CD4-positive, alpha-beta T cell (primary cell): ENCODE results near the gene PLSCR1. TPM values are rescaled to one million over a fixed set of nuclear protein-coding genes. Genes with fewer than 3 reads are reported as not detected.

Experiments
- ATAC-seq: fragments of 200-7000 bp; cut with Tn5 transposase; one replicate; pipeline ENCODE4 v1.10.0; 2022; ENCODE audit warnings: mild to moderate bottlenecking; ENCODE audit not compliant: poor library complexity
- CTCF ChIA-PET: fragments of 350-600 bp; sonication (Branson Sonifier 250); formaldehyde crosslinking; loops from one replicate; lab custom pipeline; 2021; ENCODE audit warnings: antibody characterized with exemption, inconsistent platforms; lab: Charles Lee
- POLR2A ChIA-PET: fragments of 350-600 bp; sonication (Branson Sonifier 250); formaldehyde crosslinking; loops from one replicate; lab custom pipeline; 2021; ENCODE audit warnings: antibody characterized with exemption, inconsistent platforms; lab: Charles Lee
- DNase-seq, 14 experiments: peaks; one replicate each; pipeline ENCODE4 v3.0.0-alpha.2; 2013 to 2020; ENCODE audit warnings: mixed read lengths in 2 of 14
- H3K27ac ChIP-seq, 2 donors: one replicate each; pipeline versions ENCODE4 v1.5.1 to v1.7.0; 2013; ENCODE audit warnings: low read length in 2 of 2, low read depth in 1 of 2, mild to moderate bottlenecking in 1 of 2
- H3K27me3 ChIP-seq, 2 experiments: 1 replicate in 1 of 2; 2 replicates in 1 of 2; pipeline versions ENCODE4 v1.6.1 to v1.7.0; 2013; ENCODE audit warnings: low read length in 2 of 2, control low read depth in 1 of 2, mild to moderate bottlenecking in 1 of 2, moderate library complexity in 1 of 2; ENCODE audit not compliant: insufficient read depth in 2 of 2, control insufficient read depth in 1 of 2
- H3K36me3 ChIP-seq: one replicate; pipeline ENCODE4 v1.6.1; 2013; ENCODE audit warnings: low read length, control low read depth; ENCODE audit not compliant: insufficient read depth
- H3K4me1 ChIP-seq: one replicate; pipeline ENCODE4 v1.6.1; 2013; ENCODE audit warnings: low read length, control low read depth; ENCODE audit not compliant: insufficient read depth
- H3K4me3 ChIP-seq: one replicate; pipeline ENCODE4 v1.5.1; 2013; ENCODE audit warnings: mild to moderate bottlenecking, low read length, moderate library complexity
- H3K9me3 ChIP-seq, 2 experiments: 1 replicate in 1 of 2; 2 replicates in 1 of 2; pipeline versions ENCODE4 v1.6.1 to v1.7.0; 2013; ENCODE audit warnings: low read length in 2 of 2, mild to moderate bottlenecking in 2 of 2, control low read depth in 1 of 2, moderate library complexity in 1 of 2; ENCODE audit not compliant: control insufficient read depth in 1 of 2, insufficient read depth in 1 of 2
- H3K27ac Mint-ChIP-seq: one replicate; pipeline ENCODE4 v1.8.0; 2020; ENCODE audit warnings: mixed read lengths
- H3K27me3 Mint-ChIP-seq: one replicate; pipeline ENCODE4 v1.8.0; 2021; ENCODE audit warnings: mixed read lengths
- H3K36me3 Mint-ChIP-seq: one replicate; pipeline ENCODE4 v1.8.0; 2021; ENCODE audit warnings: low read depth, mixed read lengths
- H3K4me1 Mint-ChIP-seq: one replicate; pipeline ENCODE4 v1.8.0; 2021; ENCODE audit warnings: low read depth, mixed read lengths
- H3K4me3 Mint-ChIP-seq: one replicate; pipeline ENCODE4 v1.8.0; 2020; ENCODE audit warnings: mild to moderate bottlenecking, mixed read lengths
- H3K9me3 Mint-ChIP-seq: one replicate; pipeline ENCODE4 v1.8.0; 2020; ENCODE audit warnings: mixed read lengths
- intact Hi-C, 2 experiments: fragments of 100-400 bp; cut with DNase I in 1 of 2; cut with micrococcal nuclease in 1 of 2; formaldehyde crosslinking; loops; one replicate each; pipeline versions ENCODE4 v1.15.1 to v1.9.0; 2023 to 2025; cut with DNase I, micrococcal nuclease
- total RNA-seq, 174 experiments: library from RNA in 2 of 174; stranded (reverse) in 2 of 174; gene quantifications; one replicate each; pipeline ENCODE4 v1.2.3 and lab custom pipeline; 2021 to 2026
- TF ChIP-seq, protein P1 (sequence below): fragments of 200-600 bp; IDR thresholded peaks from one replicate; pipeline ENCODE4 v1.8.0; 2022; ENCODE audit warnings: antibody characterized with exemption, mild to moderate bottlenecking

Gene PLSCR1
- total RNA-seq, 2 experiments from 2014 or later = 8.2 to 8.3 TPM

- Mint-ChIP-seq H3K27ac (peak overlapping the region; percentile 81), H3K4me1 (peaks cover 13% of the 10 kb centered on the region), H3K4me3 (peak overlapping the region; percentile 87), H3K27me3 (no peaks in the 10 kb centered on the region), H3K36me3 (no peaks in the 10 kb centered on the region), H3K9me3 (no peaks in the 10 kb centered on the region)
- H3K27me3 ChIP-seq = no peaks in the 10 kb centered on the region
- no peak overlapping the region for H3K27ac ChIP-seq
- no peak for DNase-seq
- no peaks in the 10 kb centered on the region for H3K36me3 ChIP-seq
- H3K4me1 ChIP-seq = peaks cover 17% of the 10 kb centered on the region
- H3K9me3 ChIP-seq = no peaks in the 10 kb centered on the region
- intact Hi-C loops = loop anchor here (2.0 to 5.0 kb wide), 2 partner anchors 74 to 75 kb away; partner anchors contain the start of gene PLSCR1 (in 1 of the 2)
- TF ChIP-seq, protein P1, sequence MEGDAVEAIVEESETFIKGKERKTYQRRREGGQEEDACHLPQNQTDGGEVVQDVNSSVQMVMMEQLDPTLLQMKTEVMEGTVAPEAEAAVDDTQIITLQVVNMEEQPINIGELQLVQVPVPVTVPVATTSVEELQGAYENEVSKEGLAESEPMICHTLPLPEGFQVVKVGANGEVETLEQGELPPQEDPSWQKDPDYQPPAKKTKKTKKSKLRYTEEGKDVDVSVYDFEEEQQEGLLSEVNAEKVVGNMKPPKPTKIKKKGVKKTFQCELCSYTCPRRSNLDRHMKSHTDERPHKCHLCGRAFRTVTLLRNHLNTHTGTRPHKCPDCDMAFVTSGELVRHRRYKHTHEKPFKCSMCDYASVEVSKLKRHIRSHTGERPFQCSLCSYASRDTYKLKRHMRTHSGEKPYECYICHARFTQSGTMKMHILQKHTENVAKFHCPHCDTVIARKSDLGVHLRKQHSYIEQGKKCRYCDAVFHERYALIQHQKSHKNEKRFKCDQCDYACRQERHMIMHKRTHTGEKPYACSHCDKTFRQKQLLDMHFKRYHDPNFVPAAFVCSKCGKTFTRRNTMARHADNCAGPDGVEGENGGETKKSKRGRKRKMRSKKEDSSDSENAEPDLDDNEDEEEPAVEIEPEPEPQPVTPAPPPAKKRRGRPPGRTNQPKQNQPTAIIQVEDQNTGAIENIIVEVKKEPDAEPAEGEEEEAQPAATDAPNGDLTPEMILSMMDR = no peak
- ChIA-PET POLR2A (interaction anchor here (2.0 kb wide), 1 partner anchor 76 kb away, joined by 28 read pairs; the partner anchor contains the start of gene PLSCR1), CTCF (interaction anchor here (1.1 kb wide), 1 partner anchor 12 kb away, joined by 3 read pairs; no protein-coding TSS in a partner anchor)
- no peak overlapping the region for H3K4me3 ChIP-seq
- ATAC-seq = no peak
Measured at GRCh38 chr3:146468234-146468633, 76.2 kb downstream of the PLSCR1 start.

- Histone ChIP-seq H3K27ac (no peak overlapping the region), H3K4me1 (peaks cover 17% of the 10 kb centered on the region), H3K4me3 (no peak overlapping the region), H3K9me3 (no peaks in the 10 kb centered on the region), H3K27me3 (no peaks in the 10 kb centered on the region), H3K36me3 (no peaks in the 10 kb centered on the region)
- peak overlapping the region; percentile 33 for H3K27ac Mint-ChIP-seq
- ATAC-seq (no peak), DNase-seq (no peak)
- TF ChIP-seq, protein P1 = no peak
- peaks cover 13% of the 10 kb centered on the region for H3K4me1 Mint-ChIP-seq
- no peaks in the 10 kb centered on the region for H3K9me3 Mint-ChIP-seq
- no peaks in the 10 kb centered on the region for H3K36me3 Mint-ChIP-seq
- intact Hi-C loops = loop anchor here in 1 of 2 experiments (5.0 kb wide), 1 partner anchor 76 kb away; the partner anchor contains the start of gene PLSCR1
- H3K4me3 Mint-ChIP-seq = no peak overlapping the region
- ChIA-PET CTCF (no interaction called here), POLR2A (no interaction called here)
- H3K27me3 Mint-ChIP-seq = no peaks in the 10 kb centered on the region
Measured at GRCh38 chr3:146466604-146467003, 77.8 kb downstream of the PLSCR1 start.

GRCh38 chr3:146465693-146466465 is 78.5 kb downstream of the PLSCR1 start:
- peak overlapping the region; percentile 33 for H3K27ac Mint-ChIP-seq

More at GRCh38 chr3:146465693-146466465, 78.5 kb downstream of the PLSCR1 start:
- peaks cover 17% of the 10 kb centered on the region for H3K4me1 ChIP-seq
- H3K9me3 Mint-ChIP-seq = no peaks in the 10 kb centered on the region
- DNase-seq (no peak), ATAC-seq (no peak)
- ChIA-PET POLR2A (no interaction called here), CTCF (no interaction called here)
- no peak overlapping the region for H3K4me3 Mint-ChIP-seq
- H3K36me3 Mint-ChIP-seq = no peaks in the 10 kb centered on the region
- no peak overlapping the region for H3K4me3 ChIP-seq
- no peaks in the 10 kb centered on the region for H3K9me3 ChIP-seq
- H3K4me1 Mint-ChIP-seq = peaks cover 13% of the 10 kb centered on the region
- TF ChIP-seq, protein P1 = no peak
- intact Hi-C loops = loop anchor here in 1 of 2 experiments (5.0 kb wide), 1 partner anchor 76 kb away; the partner anchor contains the start of gene PLSCR1
- no peaks in the 10 kb centered on the region for H3K27me3 ChIP-seq
- H3K36me3 ChIP-seq = no peaks in the 10 kb centered on the region
- H3K27ac ChIP-seq = no peak overlapping the region
- no peaks in the 10 kb centered on the region for H3K27me3 Mint-ChIP-seq

Other genes with a start within 250 kb of the PLSCR1 start
- not detected for gene PLSCR2, start 75.0 kb downstream of the PLSCR1 start, total RNA-seq
- not detected for gene PLSCR5, start 60.7 kb upstream of the PLSCR1 start, total RNA-seq